ENCODE data around the gene IGFBP2. TPM values are rescaled to one million over a fixed set of nuclear protein-coding genes. Genes with fewer than 3 reads are reported as not detected.
A peak's percentile ranks its signal among the peaks of the same experiment; 100 is the strongest.

IGFBP2 gene
- total RNA-seq, 1 donor from 2014 or later: 263 TPM

GRCh38 chr2:216688731-216689340 lies 55.6 kb downstream of the IGFBP2 start:
- no peak for DNase-seq

GRCh38 chr2:216689397-216689796 lies 56.2 kb downstream of the IGFBP2 start:
- no peak for DNase-seq

- no peak for DNase-seq
Measured at GRCh38 chr2:216690456-216690852, 57.2 kb downstream of the IGFBP2 start.

GRCh38 chr2:216690853-216691741 lies 57.9 kb downstream of the IGFBP2 start:
- peak; percentile 19 for DNase-seq

GRCh38 chr2:216692636-216693413 lies 59.6 kb downstream of the IGFBP2 start:
- DNase-seq: peak; percentile 50

GRCh38 chr2:216693414-216694080 lies 60.3 kb downstream of the IGFBP2 start:
- no peak for DNase-seq

- peak; percentile 35 for DNase-seq
Measured at GRCh38 chr2:216694082-216694825, 61.0 kb downstream of the IGFBP2 start.

- no peak for DNase-seq
Measured at GRCh38 chr2:216694826-216695217, 61.6 kb downstream of the IGFBP2 start.

- DNase-seq: peak; percentile 17
Measured at GRCh38 chr2:216695401-216695821, 62.2 kb downstream of the IGFBP2 start, which contains the start of gene IGFBP5. Gene IGFBP5, minus strand, starts transcription at chr2:216695549. Its CDS starts 774 bp downstream, at chr2:216694775.

GRCh38 chr2:216696321-216696720 lies 63.1 kb downstream of the IGFBP2 start:
- no peak for DNase-seq

- peak; percentile 41 for DNase-seq
Measured at GRCh38 chr2:216696751-216697560, 63.7 kb downstream of the IGFBP2 start.

- DNase-seq: no peak
Measured at GRCh38 chr2:216698293-216698692, 65.1 kb downstream of the IGFBP2 start.

- peak; percentile 68 for DNase-seq
Measured at GRCh38 chr2:216698895-216699294, 65.7 kb downstream of the IGFBP2 start.

GRCh38 chr2:216700088-216700567 lies 66.9 kb downstream of the IGFBP2 start:
- no peak for DNase-seq

GRCh38 chr2:216700781-216701180 lies 67.6 kb downstream of the IGFBP2 start:
- no peak for DNase-seq

GRCh38 chr2:216701544-216701943 lies 68.3 kb downstream of the IGFBP2 start:
- DNase-seq: no peak

GRCh38 chr2:216702756-216703155 lies 69.5 kb downstream of the IGFBP2 start:
- no peak for DNase-seq

GRCh38 chr2:216710551-216711301 lies 77.5 kb downstream of the IGFBP2 start:
- no peak for DNase-seq

GRCh38 chr2:216711348-216711747 lies 78.1 kb downstream of the IGFBP2 start:
- DNase-seq: no peak
